Trophoblast cell (in vitro differentiated cells and primary cell): ENCODE data around the gene PRDM7.
"Not testable (repeated sequence)": the region's sequence is repeated elsewhere in the genome, so short reads cannot be mapped to it uniquely, and the experiment has no call there.

Source experiments
- DNase-seq, 2 donors: peaks; one replicate each; pipeline ENCODE4 v3.0.0-alpha.2; 2016
- H2AFZ ChIP-seq: 2 replicates; pipeline ENCODE4 v1.6.1; 2013; ENCODE audit warnings: low read length, moderate library complexity, mild to moderate bottlenecking; ENCODE audit not compliant: insufficient read depth, poor library complexity
- H2AK5ac ChIP-seq: 2 replicates; pipeline ENCODE4 v1.6.1; 2013; ENCODE audit warnings: mild to moderate bottlenecking, low read length
- H2BK120ac ChIP-seq: 2 replicates; pipeline ENCODE4 v1.6.1; 2013; ENCODE audit warnings: low read length, mild to moderate bottlenecking, moderate library complexity; ENCODE audit not compliant: insufficient read depth, poor library complexity
- H2BK12ac ChIP-seq: 2 replicates; pipeline ENCODE4 v1.6.1; 2013; ENCODE audit warnings: mild to moderate bottlenecking, low read length, moderate library complexity
- H2BK5ac ChIP-seq: 2 replicates; pipeline ENCODE4 v1.6.1; 2013; ENCODE audit warnings: low read length, low read depth, moderate library complexity, mild to moderate bottlenecking; ENCODE audit not compliant: poor library complexity
- H3K14ac ChIP-seq: 2 replicates; pipeline ENCODE4 v1.6.1; 2013; ENCODE audit warnings: mild to moderate bottlenecking, low read length
- H3K18ac ChIP-seq: 2 replicates; pipeline ENCODE4 v1.6.1; 2013; ENCODE audit warnings: mild to moderate bottlenecking, low read length
- H3K23ac ChIP-seq: 2 replicates; pipeline ENCODE4 v1.6.1; 2013; ENCODE audit warnings: low read length
- H3K27ac ChIP-seq: 2 replicates; pipeline ENCODE4 v1.5.1; 2013; ENCODE audit warnings: low read depth, mild to moderate bottlenecking, inconsistent platforms, low read length, moderate library complexity
- H3K27me3 ChIP-seq: 2 replicates; pipeline ENCODE4 v1.6.1; 2013; ENCODE audit warnings: inconsistent platforms, mild to moderate bottlenecking, low read length, moderate library complexity; ENCODE audit not compliant: insufficient read depth
- H3K36me3 ChIP-seq, 2 experiments: 1 replicate in 1 of 2; 2 replicates in 1 of 2; pipeline ENCODE4 v1.6.1; 2013; ENCODE audit warnings: low read length in 2 of 2, mild to moderate bottlenecking in 2 of 2, moderate library complexity in 1 of 2; ENCODE audit not compliant: insufficient read depth in 2 of 2, control insufficient read depth in 1 of 2
- H3K4ac ChIP-seq: 2 replicates; pipeline ENCODE4 v1.6.1; 2013; ENCODE audit warnings: low read depth, mild to moderate bottlenecking, low read length, moderate library complexity
- H3K4me1 ChIP-seq, 2 experiments: 1 replicate in 1 of 2; 2 replicates in 1 of 2; pipeline ENCODE4 v1.6.1; 2013; ENCODE audit warnings: low read length in 2 of 2, mild to moderate bottlenecking in 2 of 2, moderate library complexity in 1 of 2; ENCODE audit not compliant: insufficient read depth in 2 of 2, control insufficient read depth in 1 of 2
- H3K4me2 ChIP-seq: 2 replicates; pipeline ENCODE4 v1.6.1; 2013; ENCODE audit warnings: inconsistent platforms, mild to moderate bottlenecking, low read length, moderate library complexity
- H3K4me3 ChIP-seq: 2 replicates; pipeline ENCODE4 v1.5.1; 2013; ENCODE audit warnings: mild to moderate bottlenecking, low read depth, low read length, inconsistent platforms
- H3K79me1 ChIP-seq: one replicate; pipeline ENCODE4 v1.6.1; 2013; ENCODE audit warnings: low read length
- H3K79me2 ChIP-seq: 2 replicates; pipeline ENCODE4 v1.6.1; 2013; ENCODE audit warnings: low read length, mild to moderate bottlenecking; ENCODE audit not compliant: control insufficient read depth, insufficient read depth, poor library complexity
- H3K9ac ChIP-seq: 2 replicates; pipeline ENCODE4 v1.6.1; 2013; ENCODE audit warnings: mild to moderate bottlenecking, low read length
- H3K9me3 ChIP-seq: 2 replicates; pipeline ENCODE4 v1.6.1; 2013; ENCODE audit warnings: low read depth, mild to moderate bottlenecking, control low read depth, inconsistent platforms, low read length; ENCODE audit not compliant: insufficient read depth
- H4K12ac ChIP-seq: 2 replicates; pipeline ENCODE4 v1.6.1; 2013; ENCODE audit warnings: low read depth, mild to moderate bottlenecking, low read length, moderate library complexity
- H4K8ac ChIP-seq: 2 replicates; pipeline ENCODE4 v1.6.1; 2013; ENCODE audit warnings: low read depth, mild to moderate bottlenecking, low read length, moderate library complexity
- H4K91ac ChIP-seq: one replicate; pipeline ENCODE4 v1.6.1; 2013; ENCODE audit warnings: low read depth, mild to moderate bottlenecking, low read length, moderate library complexity
- WGBS: extraction: QIAGEN DNeasy Blood & Tissue Kit; methylation state at CpG from one replicate; pipeline ENCODE4 v1.1.7; 2013; ENCODE audit warnings: missing lambda C conversion rate; ENCODE audit not compliant: insufficient read length, insufficient coverage; ENCODE audit errors: extremely low coverage; 5-methylcytosine and 5-hydroxymethylcytosine counted together

Gene PRDM7

GRCh38 chr16:90057738-90058173 lies 19.4 kb downstream of the PRDM7 start:
- Histone ChIP-seq H4K8ac (no peak overlapping the region), H3K9ac (no peak overlapping the region), H3K23ac (no peak overlapping the region), H2BK12ac (no peak overlapping the region), H3K36me3 (no peaks in the 10 kb centered on the region), H3K14ac (no peak overlapping the region), H3K4me1 (no peaks in the 10 kb centered on the region), H3K79me1 (no peaks in the 10 kb centered on the region), H4K12ac (no peak overlapping the region), H3K4me2 (no peak overlapping the region), H3K4ac (no peak overlapping the region), H3K27ac (no peak overlapping the region), H2AFZ (no peak overlapping the region), H2AK5ac (no peak overlapping the region), H3K18ac (no peak overlapping the region), H4K91ac (no peak overlapping the region), H3K27me3 (no peaks in the 10 kb centered on the region), H3K79me2 (no peaks in the 10 kb centered on the region), H2BK5ac (no peak overlapping the region), H3K9me3 (peaks cover 30% of the 10 kb centered on the region), H2BK120ac (no peak overlapping the region), H3K4me3 (no peak overlapping the region)
- WGBS = no CpG with 5 or more reads among the region's 8 CpGs
- DNase-seq = no peak

DNA sequence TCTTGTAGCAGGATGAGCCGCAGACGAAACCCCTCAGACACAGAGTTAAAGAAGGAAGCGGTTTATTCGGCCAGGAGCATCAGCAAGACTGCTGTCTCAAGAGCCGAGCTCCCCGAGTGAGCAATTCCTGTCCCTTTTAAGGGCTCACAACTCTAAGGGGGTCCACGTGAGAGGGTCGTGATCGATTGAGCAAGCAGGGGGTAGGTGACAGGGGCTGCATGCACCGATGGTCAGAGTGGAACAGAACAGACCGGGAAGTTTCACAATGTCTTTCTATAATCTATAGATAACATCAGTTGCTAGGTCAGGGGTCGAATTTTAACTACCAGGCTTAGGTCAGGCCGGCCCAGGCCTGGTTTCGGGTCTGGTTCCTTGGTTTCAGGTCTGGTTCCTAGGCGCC lies 20.6 kb downstream of the PRDM7 start:
- H3K27me3 ChIP-seq, H4K91ac ChIP-seq, H2AK5ac ChIP-seq, H4K8ac ChIP-seq, H2BK5ac ChIP-seq, H2BK120ac ChIP-seq, DNase-seq, H3K79me1 ChIP-seq, H3K14ac ChIP-seq, H2BK12ac ChIP-seq, H4K12ac ChIP-seq, H3K27ac ChIP-seq, H2AFZ ChIP-seq, H3K18ac ChIP-seq, H3K36me3 ChIP-seq, H3K4ac ChIP-seq, H3K4me3 ChIP-seq, H3K9ac ChIP-seq, H3K4me1 ChIP-seq, H3K23ac ChIP-seq, H3K4me2 ChIP-seq, H3K79me2 ChIP-seq: not testable (repeated sequence)
- peaks cover 28% of the 10 kb centered on the region for H3K9me3 ChIP-seq
- no CpG with 5 or more reads among the region's 15 CpGs for WGBS

DNA sequence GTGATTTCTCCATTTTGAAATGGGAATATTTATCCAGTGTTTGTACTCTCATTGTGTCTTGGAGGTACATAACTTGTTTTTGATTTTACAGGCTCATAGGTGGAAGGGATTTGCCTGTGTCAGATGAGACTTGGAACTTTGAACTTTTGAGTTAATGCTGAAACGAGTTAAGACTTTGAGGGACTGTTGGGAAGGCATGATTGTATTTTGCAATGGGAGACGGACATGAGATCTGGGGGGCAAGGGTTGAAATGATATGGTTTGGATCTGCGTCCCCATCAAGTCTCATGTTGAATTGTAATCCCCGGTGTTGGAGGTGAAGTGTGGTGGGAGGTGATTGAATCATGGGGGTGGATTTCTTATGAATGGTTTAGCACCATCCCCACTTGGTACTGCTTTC lies 21.8 kb downstream of the PRDM7 start:
- H2BK5ac ChIP-seq = no peak overlapping the region
- H3K4me3 ChIP-seq = no peak overlapping the region
- H2BK12ac ChIP-seq = no peak overlapping the region
- H3K4ac ChIP-seq = no peak overlapping the region
- no peak for DNase-seq
- H3K9me3 ChIP-seq = peaks cover 30% of the 10 kb centered on the region
- H3K14ac ChIP-seq = no peak overlapping the region
- H3K18ac ChIP-seq = no peak overlapping the region
- no CpG with 5 or more reads among the region's 4 CpGs for WGBS
- H3K23ac ChIP-seq = no peak overlapping the region
- H3K36me3 ChIP-seq = no peaks in the 10 kb centered on the region
- H3K79me2 ChIP-seq = no peaks in the 10 kb centered on the region
- H4K91ac ChIP-seq = no peak overlapping the region
- H3K9ac ChIP-seq = no peak overlapping the region
- H2BK120ac ChIP-seq = no peak overlapping the region
- no peak overlapping the region for H3K27ac ChIP-seq
- H2AFZ ChIP-seq = no peak overlapping the region
- no peak overlapping the region for H3K4me2 ChIP-seq
- H3K4me1 ChIP-seq = no peaks in the 10 kb centered on the region
- no peak overlapping the region for H2AK5ac ChIP-seq
- no peaks in the 10 kb centered on the region for H3K27me3 ChIP-seq
- H4K12ac ChIP-seq = no peak overlapping the region
- H3K79me1 ChIP-seq = no peaks in the 10 kb centered on the region
- no peak overlapping the region for H4K8ac ChIP-seq

GRCh38 chr16:90054554-90054953 lies 22.6 kb downstream of the PRDM7 start:
- H3K79me2 ChIP-seq = no peaks in the 10 kb centered on the region
- H2BK120ac ChIP-seq = no peak overlapping the region
- WGBS = no CpG with 5 or more reads among the region's 4 CpGs
- H2AK5ac ChIP-seq = no peak overlapping the region
- no peaks in the 10 kb centered on the region for H3K27me3 ChIP-seq
- H3K27ac ChIP-seq = no peak overlapping the region
- H3K4ac ChIP-seq = no peak overlapping the region
- H3K4me1 ChIP-seq = no peaks in the 10 kb centered on the region
- H3K9me3 ChIP-seq = peaks cover 31% of the 10 kb centered on the region
- H4K91ac ChIP-seq = no peak overlapping the region
- no peak overlapping the region for H3K14ac ChIP-seq
- no peak overlapping the region for H3K4me3 ChIP-seq
- no peak overlapping the region for H3K4me2 ChIP-seq
- no peak overlapping the region for H4K8ac ChIP-seq
- no peak overlapping the region for H3K9ac ChIP-seq
- no peak overlapping the region for H3K18ac ChIP-seq
- H2BK5ac ChIP-seq = no peak overlapping the region
- no peak overlapping the region for H4K12ac ChIP-seq
- H3K36me3 ChIP-seq = no peaks in the 10 kb centered on the region
- H3K79me1 ChIP-seq = no peaks in the 10 kb centered on the region
- H3K23ac ChIP-seq = no peak overlapping the region
- H2BK12ac ChIP-seq = no peak overlapping the region
- H2AFZ ChIP-seq = no peak overlapping the region
- DNase-seq = no peak
